ENCODE results near the gene RASL10A.

DNA sequence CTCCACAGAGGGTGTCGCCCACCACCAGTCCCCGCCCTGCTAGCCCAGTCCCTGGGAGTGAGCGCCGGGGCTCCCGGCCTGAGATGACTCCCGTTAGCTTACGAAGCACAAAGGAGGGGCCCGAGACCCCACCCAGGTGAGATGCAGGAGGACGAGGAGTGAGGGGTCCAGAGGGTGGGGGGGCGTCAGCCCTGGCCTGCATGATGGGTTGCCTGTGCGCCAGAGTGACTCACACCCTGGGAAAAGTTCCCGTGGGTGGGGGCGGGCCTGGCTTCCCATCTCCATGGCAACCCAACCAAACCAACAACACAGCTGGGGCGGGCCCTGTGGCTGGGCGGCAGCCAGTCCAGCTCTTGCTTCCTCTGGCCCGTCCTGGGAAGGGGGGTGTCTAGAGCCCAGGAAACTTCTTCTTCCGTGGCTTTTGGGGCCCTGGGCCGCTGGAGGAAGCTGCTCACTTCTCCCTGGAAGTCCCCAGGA lies 4.6 kb downstream of the RASL10A start:
- TF ChIP-seq, protein P1, sequence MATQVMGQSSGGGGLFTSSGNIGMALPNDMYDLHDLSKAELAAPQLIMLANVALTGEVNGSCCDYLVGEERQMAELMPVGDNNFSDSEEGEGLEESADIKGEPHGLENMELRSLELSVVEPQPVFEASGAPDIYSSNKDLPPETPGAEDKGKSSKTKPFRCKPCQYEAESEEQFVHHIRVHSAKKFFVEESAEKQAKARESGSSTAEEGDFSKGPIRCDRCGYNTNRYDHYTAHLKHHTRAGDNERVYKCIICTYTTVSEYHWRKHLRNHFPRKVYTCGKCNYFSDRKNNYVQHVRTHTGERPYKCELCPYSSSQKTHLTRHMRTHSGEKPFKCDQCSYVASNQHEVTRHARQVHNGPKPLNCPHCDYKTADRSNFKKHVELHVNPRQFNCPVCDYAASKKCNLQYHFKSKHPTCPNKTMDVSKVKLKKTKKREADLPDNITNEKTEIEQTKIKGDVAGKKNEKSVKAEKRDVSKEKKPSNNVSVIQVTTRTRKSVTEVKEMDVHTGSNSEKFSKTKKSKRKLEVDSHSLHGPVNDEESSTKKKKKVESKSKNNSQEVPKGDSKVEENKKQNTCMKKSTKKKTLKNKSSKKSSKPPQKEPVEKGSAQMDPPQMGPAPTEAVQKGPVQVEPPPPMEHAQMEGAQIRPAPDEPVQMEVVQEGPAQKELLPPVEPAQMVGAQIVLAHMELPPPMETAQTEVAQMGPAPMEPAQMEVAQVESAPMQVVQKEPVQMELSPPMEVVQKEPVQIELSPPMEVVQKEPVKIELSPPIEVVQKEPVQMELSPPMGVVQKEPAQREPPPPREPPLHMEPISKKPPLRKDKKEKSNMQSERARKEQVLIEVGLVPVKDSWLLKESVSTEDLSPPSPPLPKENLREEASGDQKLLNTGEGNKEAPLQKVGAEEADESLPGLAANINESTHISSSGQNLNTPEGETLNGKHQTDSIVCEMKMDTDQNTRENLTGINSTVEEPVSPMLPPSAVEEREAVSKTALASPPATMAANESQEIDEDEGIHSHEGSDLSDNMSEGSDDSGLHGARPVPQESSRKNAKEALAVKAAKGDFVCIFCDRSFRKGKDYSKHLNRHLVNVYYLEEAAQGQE (IDR thresholded peaks at IDR 0.05; ENCODE audit: insufficient read depth in 1 of 2, low read depth in 2 of 2, low read length in 2 of 2) = no peak
- TF ChIP-seq TAF1 (IDR thresholded peaks at IDR 0.05; ENCODE audit: borderline replicate concordance, insufficient read depth, low read length) (no peak), POLR2AphosphoS5 (IDR thresholded peaks at IDR 0.05; ENCODE audit: low read depth, low read length) (no peak), FOXP2 (optimal IDR thresholded peaks at IDR 0.05; ENCODE audit: borderline replicate concordance, extremely low read depth, extremely low read length, insufficient read depth) (peak; percentile 93), SIN3A (IDR thresholded peaks at IDR 0.05; ENCODE audit: borderline replicate concordance, insufficient read depth, low read length) (peak; percentile 96; the same call in 1 of the 2 replicates)

Measured in PFSK-1 (cell line).